Pancreas (tissue), 10 donors: ENCODE results near the gene RAB38. TPM values are rescaled to one million over a fixed set of nuclear protein-coding genes. Genes with fewer than 3 reads are reported as not detected.

Experiments used
- ATAC-seq, 4 donors: fragments of 200-7000 bp; cut with Tn5 transposase; one replicate each; pipeline versions ENCODE4 v1.8.0 to v1.9.1; 2020; ENCODE audit warnings: mild to moderate bottlenecking in 4 of 4, moderate library complexity in 4 of 4
- DNase-seq, 6 donors: peaks; one replicate each; pipeline ENCODE4 v3.0.0-alpha.2; 2020
- FAIRE-seq: peaks from 2 replicates; lab custom pipeline; 2012; peaks lifted over from hg19 to GRCh38; lab: Jason Lieb, UNC
- H3K27ac ChIP-seq, 4 donors: fragments of 200-600 bp; sonication (generic); 1 replicate in 3 of 4; 2 replicates in 1 of 4; pipeline versions ENCODE4 v1.5.0 to v1.8.0; 2020
- H3K27me3 ChIP-seq, 4 donors: fragments of 200-600 bp; one replicate each; pipeline ENCODE4 v1.8.0; 2021
- H3K36me3 ChIP-seq, 3 donors: fragments of 200-600 bp; sonication (generic) in 1 of 3; one replicate each; pipeline versions ENCODE4 v1.5.0 to v1.8.0; 2020 to 2021
- H3K4me1 ChIP-seq, 3 donors: fragments of 200-600 bp; one replicate each; pipeline ENCODE4 v1.8.0; 2021
- H3K4me3 ChIP-seq, 4 donors: fragments of 200-600 bp; sonication (generic) in 2 of 4; one replicate each; pipeline versions ENCODE4 v1.5.0 to v1.8.0; 2020 to 2021
- H3K9me3 ChIP-seq, 4 donors: fragments of 200-600 bp; one replicate each; pipeline ENCODE4 v1.8.0; 2021
- CTCF ChIP-seq, 4 donors: fragments of 200-600 bp; sonication (generic) in 3 of 4; IDR thresholded peaks; one replicate each; pipeline versions ENCODE4 v1.5.0 to v1.8.0; 2021; ENCODE audit warnings: antibody characterized with exemption in 4 of 4
- WGBS, 2 donors: extraction: QIAGEN DNeasy Blood & Tissue Kit; methylation state at CpG; one replicate each; pipeline ENCODE4 v1.1.7; 2013; 5-methylcytosine and 5-hydroxymethylcytosine counted together
- intact Hi-C, 3 donors: fragments of 100-400 bp; cut with DNase I; formaldehyde crosslinking; loops; one replicate each; pipeline versions ENCODE4 v1.11.1 to v1.14.2; 2022
- polyA plus RNA-seq, 2 donors: library from polyadenylated mRNA; stranded (reverse); fragments of 200-250 nt; gene quantifications; one replicate each; pipeline ENCODE4 v1.2.3, GENCODE V29; 2013
- total RNA-seq, 6 donors: library from RNA; stranded (reverse); fragmentation: NEBNext Ultra II Directional in 4 of 6; extraction: Animal tissue kit (Norgen Biotek cat#: 25700) in 4 of 6; gene quantifications; one replicate each; pipeline versions ENCODE4 v1.2.1 to v1.2.4, GENCODE V29; 2021 to 2023
- donor health status: healthy with polysubstance abuse.
- donor health status: DM: no; HTN: no; CAD: no; lungs with moderate emphysema.
- donor health status: DM: no; HTN: no; CAD: no.
- donor health status: control.
- donor health status: control.
- donor health status: Bipolar disorder and iron deficiency.
- donor health status: DM: yes; HTN: yes; CAD: no.
- donor health status: DM: no; HTN: no; CAD: no.
- donor health status: DM: no; HTN: no; CAD: no.
- donor health status: DM: yes; HTN: yes; CAD: no.

RAB38 gene
- total and polyA plus RNA-seq, 8 donors = 0.65 to 1.9 (median 1.2) TPM

- WGBS, 2 donors = 92 to 96% methylated on average over 3 of the region's 3 CpGs
- FAIRE-seq (no peak), ATAC-seq (no peak), DNase-seq (no peak)
- peaks cover 0 to 2% (median 0%) of the 10 kb centered on the region in 3 donors for H3K4me1 ChIP-seq
- no peak overlapping the region for H3K27ac ChIP-seq
- H3K36me3 ChIP-seq = no peaks in the 10 kb centered on the region
- no peaks in the 10 kb centered on the region for H3K27me3 ChIP-seq
- no peaks in the 10 kb centered on the region for H3K9me3 ChIP-seq
- TF ChIP-seq CTCF (IDR thresholded peaks at IDR 0.05) = no peak
- H3K4me3 ChIP-seq = no peak overlapping the region
- intact Hi-C loops = no loop called here
Measured at GRCh38 chr11:88204353-88204752, 29.1 kb upstream of the RAB38 start.

GRCh38 chr11:88203604-88204003, 28.4 kb upstream of the RAB38 start:
- DNase-seq = no peak
- no peak for TF ChIP-seq CTCF (IDR thresholded peaks at IDR 0.05)
- Histone ChIP-seq H3K36me3 (no peaks in the 10 kb centered on the region), H3K4me1 (peaks cover 0 to 2% (median 0%) of the 10 kb centered on the region in 3 donors), H3K4me3 (no peak overlapping the region), H3K27ac (no peak overlapping the region), H3K27me3 (no peaks in the 10 kb centered on the region), H3K9me3 (no peaks in the 10 kb centered on the region)
- FAIRE-seq = no peak
- intact Hi-C loops = no loop called here
- 83 to 86% methylated on average over 2 of the region's 2 CpGs for WGBS, 2 donors
- no peak for ATAC-seq

GRCh38 chr11:88202498-88202897, 27.3 kb upstream of the RAB38 start:
- no peak for TF ChIP-seq CTCF (IDR thresholded peaks at IDR 0.05)
- WGBS, 2 donors = 58 to 64% methylated on average over 1 of the region's 1 CpG
- Histone ChIP-seq H3K27ac (no peak overlapping the region), H3K4me3 (no peak overlapping the region), H3K27me3 (no peaks in the 10 kb centered on the region), H3K4me1 (no peaks in the 10 kb centered on the region), H3K9me3 (no peaks in the 10 kb centered on the region), H3K36me3 (no peaks in the 10 kb centered on the region)
- intact Hi-C loops = no loop called here
- no peak for FAIRE-seq
- ATAC-seq = no peak
- no peak for DNase-seq

GRCh38 chr11:88196393-88196792, 21.1 kb upstream of the RAB38 start:
- Histone ChIP-seq H3K4me3 (no peak overlapping the region), H3K27ac (no peak overlapping the region), H3K27me3 (no peaks in the 10 kb centered on the region), H3K4me1 (no peaks in the 10 kb centered on the region), H3K9me3 (no peaks in the 10 kb centered on the region), H3K36me3 (no peaks in the 10 kb centered on the region)
- TF ChIP-seq CTCF (IDR thresholded peaks at IDR 0.05) = no peak
- DNase-seq (no peak), ATAC-seq (no peak), FAIRE-seq (no peak)
- intact Hi-C loops = no loop called here

GRCh38 chr11:88195908-88196307, 20.7 kb upstream of the RAB38 start:
- Histone ChIP-seq H3K9me3 (no peaks in the 10 kb centered on the region), H3K4me1 (no peaks in the 10 kb centered on the region), H3K27ac (no peak overlapping the region), H3K27me3 (no peaks in the 10 kb centered on the region), H3K36me3 (no peaks in the 10 kb centered on the region), H3K4me3 (no peak overlapping the region)
- no peak for TF ChIP-seq CTCF (IDR thresholded peaks at IDR 0.05)
- DNase-seq = no peak
- intact Hi-C loops = no loop called here
- no peak for ATAC-seq
- no peak for FAIRE-seq
